Measurements from ENCODE around the gene RNU5D-1.
"Not testable (repeated sequence)": the region's sequence is repeated elsewhere in the genome, so short reads cannot be mapped to it uniquely, and the experiment has no call there.

The RNU5D-1 gene

DNA sequence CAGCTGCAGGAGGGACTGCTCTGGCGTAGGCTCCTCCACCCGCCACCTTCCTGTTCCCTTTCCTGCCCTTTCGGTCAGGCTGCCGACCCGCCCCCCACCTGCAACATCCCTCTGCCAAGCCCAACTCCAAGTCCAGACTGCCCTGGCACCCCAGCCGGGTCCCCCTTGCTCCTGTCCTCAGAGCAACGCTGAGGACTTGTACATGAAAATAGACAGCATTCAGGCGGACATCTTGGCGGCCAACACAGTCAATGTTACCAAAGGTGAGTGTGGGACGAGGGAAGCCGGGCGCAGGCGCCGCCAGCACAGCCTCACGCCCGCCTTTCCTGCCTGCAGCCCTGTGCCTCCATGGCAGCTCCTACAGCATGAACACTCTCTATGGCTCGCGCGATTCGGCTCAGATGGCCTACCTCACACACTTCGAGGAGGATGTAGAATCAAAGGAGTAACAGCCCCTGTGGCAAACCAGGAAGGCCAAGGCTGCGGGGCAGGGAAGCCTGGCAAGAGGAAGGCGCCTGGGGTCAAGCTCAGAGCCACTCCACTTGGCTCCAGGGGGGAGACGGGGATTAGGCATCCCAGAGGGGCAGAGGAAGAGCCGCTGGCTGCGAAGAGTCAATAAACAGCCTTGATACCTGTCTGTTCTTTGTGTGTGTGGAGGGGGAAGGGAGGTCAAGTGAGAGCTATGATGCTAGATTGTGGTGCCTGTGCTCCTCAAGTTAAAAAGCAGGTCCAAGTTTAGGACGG is 5.8 kb downstream of the RNU5D-1 start:
- no peak for DNase-seq (ENCODE audit: low spot score)

DNA sequence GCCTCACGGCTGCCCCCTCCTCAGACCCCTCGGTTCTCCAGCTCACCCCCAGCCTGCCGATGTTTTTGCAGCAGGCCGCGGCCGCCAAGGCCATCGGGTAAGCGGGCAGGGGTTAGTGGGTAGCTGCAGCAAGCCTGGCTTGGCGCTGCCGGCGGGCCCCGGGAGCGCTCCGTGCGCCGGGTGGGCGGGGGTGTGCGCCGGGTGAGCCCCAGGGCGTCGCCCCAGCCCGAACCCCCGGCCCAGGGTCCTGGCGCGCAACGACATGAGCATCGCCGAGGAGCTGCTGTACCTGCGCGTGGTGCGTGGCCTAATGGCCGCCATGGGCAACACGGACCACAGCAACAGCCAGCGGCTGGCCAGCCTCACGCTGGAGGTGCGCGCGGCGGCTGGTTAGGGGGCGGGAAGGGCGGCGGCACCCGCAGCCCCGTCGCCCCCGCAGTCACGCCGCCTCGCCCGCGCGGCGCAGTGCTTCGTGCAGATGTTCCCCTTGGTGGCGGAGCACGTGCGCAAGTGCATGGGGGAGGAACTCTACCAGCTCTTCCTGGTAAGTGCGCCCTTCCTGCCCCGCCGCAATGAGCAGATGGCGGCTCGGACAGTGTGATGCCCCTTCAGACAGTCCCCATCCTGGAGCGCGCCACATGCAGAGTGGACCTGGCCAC is 6.5 kb downstream of the RNU5D-1 start:
- DNase-seq (ENCODE audit: low spot score) = no peak

DNA sequence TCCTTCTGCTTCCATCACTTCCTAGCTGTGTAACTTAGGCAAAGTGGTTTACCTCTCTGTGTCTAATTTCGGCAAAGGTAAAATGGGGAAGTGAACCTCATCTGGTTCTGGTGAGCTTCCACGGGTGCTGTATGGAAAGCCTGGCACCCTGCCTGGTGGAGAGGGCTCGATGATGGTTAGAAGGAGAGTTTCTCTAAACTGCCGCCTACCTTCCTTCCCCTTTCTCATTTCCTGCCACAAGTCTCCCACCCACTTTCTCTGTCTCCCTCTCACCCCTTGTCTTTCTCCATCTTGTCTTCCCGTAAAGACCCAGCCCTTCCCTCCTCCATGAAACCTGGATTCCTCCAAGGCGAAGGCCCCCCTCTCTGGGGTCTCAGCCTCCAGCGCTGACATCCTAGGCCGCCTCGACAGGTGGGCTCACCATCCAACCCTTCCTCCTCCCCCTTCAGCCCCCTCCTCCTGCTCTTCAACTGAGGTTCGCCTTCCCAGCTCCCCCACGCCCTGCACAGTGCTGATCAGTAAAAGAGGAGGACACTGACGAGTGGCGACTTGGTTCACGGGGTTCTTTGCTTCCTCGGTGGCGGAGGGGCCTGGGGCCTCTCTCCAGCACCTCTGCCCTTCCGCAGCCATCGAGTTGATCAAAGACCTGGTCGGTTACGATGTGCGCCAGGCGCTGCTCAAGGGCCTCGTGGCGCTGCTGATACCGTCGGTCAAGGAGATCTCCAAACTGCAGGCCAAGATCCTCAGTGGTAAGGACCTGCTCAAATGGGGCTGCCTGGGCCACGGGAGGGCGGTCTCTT is 7.3 kb downstream of the RNU5D-1 start:
- no peak for DNase-seq (ENCODE audit: low spot score)

DNA sequence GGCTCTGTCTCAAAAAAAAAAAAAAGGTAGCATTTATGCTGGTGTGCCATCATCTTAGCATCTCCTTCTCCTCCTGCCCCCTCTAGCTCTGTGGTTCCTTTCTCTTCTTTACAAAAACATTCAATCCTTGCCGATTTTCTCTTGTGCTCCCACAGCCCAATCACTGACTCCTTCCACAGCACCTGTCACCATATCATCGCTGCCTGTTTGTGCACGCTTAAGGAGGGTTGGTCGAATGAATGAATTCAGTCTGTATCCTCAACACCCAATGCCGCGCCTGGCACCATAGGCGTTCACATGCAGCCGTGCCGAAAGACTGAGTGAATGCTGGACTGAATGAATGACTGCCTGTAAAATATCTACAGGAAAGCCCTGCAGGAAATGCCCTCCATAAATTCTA is 7.9 kb downstream of the RNU5D-1 start:
- no peak for DNase-seq (ENCODE audit: low spot score)

DNA sequence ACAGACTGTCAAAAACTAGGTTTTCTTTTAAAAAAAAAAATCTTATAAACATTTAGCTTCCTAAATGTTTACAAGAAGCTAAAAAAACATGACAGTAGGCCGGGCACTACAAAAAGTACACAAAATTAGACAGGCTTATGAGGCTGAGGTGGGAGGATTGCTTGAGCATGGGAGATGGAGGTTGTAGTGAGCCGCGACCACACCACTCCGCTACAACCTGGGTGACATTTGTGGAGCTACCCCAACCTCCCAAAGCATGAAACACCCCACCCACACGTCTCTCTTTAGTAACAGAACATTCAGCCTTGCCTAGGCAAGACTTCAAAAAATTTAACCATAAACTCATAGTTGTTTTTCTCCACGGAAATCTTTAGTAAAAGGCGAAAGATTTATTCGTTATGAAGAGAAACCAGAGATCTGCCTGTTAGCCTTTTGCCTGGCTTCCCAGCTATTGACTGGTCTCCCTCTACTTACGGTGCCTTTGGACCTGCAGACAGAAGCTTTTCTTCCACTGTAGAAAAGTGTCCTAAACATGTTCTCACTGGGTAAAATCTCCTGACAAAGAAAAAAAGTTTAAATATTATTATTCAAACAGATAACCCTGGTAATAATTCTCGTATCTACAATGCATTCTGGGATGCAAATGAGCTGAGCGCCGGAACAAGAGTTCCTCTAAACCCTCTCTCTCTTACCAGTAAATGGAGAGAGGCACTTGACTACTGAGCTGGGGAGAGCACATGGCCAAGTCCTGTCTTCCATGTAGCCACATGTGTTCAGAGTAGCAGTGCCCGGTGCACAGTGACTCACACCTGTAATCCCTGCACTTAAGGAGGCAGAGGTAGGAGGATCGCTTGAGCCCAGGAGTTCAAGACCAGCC is 9.2 kb downstream of the RNU5D-1 start:
- DNase-seq (ENCODE audit: low spot score) = peak; percentile 53

DNA sequence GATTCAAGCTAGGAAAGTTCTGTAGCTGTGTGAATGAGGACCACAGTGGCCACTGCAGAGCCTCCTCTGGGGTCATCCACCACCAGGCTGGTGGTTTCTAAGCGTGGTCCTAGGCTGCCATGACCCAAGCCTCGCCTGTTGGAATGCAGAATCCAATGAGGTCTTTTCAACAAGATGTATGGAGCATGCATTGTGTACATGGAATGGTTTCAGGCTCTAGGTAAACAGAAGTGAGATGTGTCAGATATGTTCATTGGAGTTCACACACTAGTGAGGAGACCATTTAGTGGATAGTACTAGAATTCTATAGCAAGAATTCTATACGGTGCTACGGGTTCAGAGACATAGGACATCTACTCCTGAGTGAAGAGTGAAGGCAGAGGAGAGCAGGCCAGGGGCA is 10.7 kb downstream of the RNU5D-1 start:
- no peak for DNase-seq (ENCODE audit: low spot score)

DNA sequence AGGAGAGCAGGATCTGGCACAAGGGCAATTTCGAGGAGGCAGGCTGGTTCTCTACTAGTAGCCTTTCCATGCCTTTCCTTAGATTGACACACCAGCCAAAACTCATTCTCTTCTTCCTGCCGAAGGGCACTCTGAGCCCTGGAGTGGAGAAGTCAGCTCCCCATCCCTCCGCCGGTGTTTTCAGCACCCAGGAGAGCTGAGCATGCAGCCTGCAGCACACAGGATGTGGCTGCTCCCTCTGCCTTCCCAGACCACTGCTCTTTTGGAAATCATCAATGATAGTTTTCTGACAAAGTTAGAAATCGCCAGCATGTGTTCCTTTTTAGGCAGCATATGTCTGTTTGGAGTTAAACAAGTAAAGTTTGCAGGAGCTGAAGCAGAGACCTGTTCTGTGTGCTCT is 11.7 kb downstream of the RNU5D-1 start:
- no peak for DNase-seq (ENCODE audit: low spot score)

DNA sequence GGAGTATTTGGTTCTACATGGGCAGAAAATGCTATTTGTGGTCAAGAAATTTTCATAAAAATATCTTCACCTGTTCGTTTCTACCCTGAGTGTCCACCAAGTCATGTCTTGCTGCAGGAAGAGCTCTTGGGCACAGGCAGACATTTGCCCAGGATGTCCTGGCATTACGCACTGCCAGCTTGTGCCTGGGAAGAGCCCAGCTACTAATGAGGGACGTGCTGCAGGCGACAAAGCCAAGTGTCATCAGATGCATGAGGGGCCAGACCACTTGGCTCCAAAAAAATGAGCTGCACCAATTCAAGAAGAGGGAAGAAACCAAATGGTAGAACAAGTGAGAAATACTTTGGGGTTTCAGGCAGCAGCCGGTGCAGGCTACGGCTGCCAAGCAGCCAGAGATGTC is 12.9 kb downstream of the RNU5D-1 start:
- no peak for DNase-seq (ENCODE audit: low spot score)

DNA sequence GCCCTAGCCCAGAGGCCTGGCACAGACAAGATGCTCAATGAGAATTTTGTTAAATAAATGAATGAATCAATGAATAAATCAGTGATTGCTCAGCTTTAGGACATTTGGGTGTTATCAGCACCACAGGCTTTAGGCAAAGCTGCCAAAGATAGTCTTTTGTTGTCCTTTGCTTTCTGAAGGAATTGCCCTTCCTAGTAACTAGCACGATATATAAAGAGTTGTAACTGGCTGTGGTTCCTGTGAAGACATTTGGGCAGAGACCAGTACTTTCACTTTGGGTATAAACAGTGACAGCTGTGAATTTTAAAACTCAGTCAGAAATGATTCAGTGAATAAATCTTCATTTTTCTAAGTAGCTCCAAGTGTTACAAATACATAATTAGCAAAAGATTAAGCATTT is 13.3 kb downstream of the RNU5D-1 start:
- DNase-seq (ENCODE audit: low spot score) = no peak

DNA sequence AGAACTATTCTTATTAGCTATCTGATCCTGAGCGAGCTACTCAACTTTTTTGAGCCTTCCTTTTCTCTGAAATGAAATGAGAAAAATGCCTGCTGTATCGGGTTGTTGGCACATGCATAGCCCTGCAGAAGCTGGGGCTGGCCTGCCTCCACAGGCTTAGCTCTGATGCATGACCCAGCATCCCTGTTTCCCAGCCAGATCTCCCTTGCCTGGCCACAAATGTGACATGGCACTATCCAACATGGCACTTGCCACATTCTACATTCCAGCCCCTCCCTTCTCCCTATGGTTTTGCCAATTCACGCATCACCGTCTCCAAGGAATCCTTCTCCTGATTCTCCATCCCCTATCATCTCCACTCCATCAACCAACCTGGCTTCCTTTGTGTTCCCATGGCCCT is 13.8 kb downstream of the RNU5D-1 start:
- DNase-seq (ENCODE audit: low spot score) = no peak

DNA sequence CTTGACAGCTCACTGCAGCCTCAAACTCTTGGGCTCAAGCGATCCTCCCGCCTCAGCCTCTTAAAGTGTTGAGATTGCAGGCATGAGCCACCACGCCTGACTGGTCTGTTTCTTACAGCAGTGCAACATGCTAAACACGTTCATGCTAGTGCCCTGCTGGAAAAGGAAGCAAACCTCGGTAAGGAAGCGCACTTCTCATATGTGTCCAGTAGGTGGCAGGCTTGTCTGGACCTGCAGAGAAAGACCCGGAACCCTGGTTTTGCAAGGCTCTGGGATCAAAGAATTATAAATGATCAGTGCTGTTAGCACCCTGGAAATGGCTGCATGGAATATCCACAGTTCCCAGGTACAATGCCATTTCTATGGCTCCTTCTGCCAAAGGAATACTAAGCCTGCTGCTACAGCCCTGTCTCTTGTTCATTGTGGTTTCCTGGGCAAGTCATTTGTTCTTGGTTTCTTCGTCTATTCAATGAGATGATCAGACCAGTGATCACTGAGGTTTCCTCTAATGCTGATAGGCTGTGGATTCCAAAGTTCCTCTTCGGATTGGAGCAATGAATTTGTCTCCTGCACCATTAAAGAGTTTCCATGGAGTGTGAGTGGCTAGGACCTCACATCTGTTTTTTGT is 15.9 kb downstream of the RNU5D-1 start:
- peak; percentile 81 for DNase-seq (ENCODE audit: low spot score)

DNA sequence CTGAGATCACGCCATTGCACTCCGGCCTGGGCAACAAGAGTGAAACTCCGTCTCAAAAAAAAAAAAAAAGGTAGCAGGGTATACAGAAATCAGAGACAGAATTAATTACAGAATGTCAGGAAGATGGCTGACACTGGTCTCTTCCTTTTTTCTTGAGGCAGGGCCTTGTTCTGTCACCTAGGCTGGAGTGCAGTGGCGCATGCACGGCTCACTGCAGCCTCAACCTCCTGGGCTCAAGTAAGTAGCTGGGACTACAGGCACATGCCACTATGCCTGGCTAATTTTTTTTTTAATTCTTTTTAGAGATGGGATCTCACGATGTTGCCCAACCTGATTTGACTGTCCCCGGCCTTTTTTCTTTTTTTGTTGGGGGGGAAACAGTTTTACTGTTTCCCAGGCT is 16.4 kb downstream of the RNU5D-1 start:
- DNase-seq (ENCODE audit: low spot score) = no peak

DNA sequence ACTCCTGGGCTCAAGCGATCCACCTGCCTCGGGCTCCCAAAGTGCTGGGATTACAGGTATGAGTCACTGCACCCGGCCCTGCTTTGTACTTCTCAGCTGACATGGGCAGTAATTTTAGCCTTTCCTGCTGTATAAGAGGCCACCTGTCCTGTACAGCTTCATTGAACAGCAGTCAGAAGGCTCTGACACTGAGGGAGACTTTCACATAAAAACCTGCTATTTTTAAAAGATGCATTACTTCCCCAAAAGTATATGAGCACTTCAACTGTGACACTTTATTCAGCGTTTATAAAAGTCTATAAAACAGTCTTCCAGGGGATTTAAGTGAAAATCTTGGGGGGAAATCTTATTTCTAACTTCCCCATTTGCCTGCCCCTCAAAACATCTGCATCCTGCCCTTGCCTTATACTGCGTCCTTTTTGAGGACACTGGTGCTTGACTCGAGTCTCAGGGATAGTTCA is 17.6 kb downstream of the RNU5D-1 start:
- DNase-seq (ENCODE audit: low spot score) = no peak

DNA sequence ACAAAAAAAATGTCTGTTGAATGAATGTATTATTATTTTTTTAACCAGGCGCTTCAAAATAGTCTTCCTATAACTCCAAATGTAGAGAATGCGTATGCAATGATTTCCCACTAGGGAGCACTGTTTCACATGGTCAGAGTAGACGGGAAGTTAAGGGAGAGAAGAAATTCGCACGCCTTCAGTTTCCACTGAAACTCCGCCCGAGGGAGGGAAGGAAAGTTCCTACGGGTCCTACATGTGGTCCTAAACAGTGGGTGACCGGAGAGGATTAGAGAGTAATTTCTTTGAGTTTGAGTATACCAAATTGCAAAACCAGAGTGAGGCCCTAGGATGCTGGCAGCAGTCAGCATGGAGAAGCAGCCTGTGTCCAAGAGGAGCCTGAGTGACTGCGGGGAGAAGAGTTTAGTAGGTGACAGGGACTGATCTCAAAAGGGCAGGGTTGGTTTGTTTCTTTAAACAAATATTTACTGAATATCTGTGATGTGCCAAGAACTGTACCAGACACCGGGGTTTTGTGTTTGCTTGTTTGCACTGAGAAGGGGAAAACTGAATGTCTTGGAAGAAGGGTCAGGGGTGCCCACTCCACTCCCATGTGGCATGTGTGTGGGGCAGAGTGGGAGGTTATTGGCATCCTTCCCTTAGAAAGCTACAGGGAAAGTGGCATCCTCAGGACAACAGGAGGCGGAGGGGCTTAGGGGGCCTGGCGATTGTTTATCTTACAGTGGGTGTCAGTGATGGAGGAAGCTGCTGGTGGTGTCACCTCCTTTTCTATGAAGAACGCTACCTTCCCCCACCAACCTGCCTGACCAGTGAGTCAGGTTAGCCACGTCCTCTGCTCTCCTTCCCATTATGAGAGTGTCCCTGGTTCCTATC is 22.8 kb downstream of the RNU5D-1 start:
- DNase-seq (ENCODE audit: low spot score) = peak; percentile 51

DNA sequence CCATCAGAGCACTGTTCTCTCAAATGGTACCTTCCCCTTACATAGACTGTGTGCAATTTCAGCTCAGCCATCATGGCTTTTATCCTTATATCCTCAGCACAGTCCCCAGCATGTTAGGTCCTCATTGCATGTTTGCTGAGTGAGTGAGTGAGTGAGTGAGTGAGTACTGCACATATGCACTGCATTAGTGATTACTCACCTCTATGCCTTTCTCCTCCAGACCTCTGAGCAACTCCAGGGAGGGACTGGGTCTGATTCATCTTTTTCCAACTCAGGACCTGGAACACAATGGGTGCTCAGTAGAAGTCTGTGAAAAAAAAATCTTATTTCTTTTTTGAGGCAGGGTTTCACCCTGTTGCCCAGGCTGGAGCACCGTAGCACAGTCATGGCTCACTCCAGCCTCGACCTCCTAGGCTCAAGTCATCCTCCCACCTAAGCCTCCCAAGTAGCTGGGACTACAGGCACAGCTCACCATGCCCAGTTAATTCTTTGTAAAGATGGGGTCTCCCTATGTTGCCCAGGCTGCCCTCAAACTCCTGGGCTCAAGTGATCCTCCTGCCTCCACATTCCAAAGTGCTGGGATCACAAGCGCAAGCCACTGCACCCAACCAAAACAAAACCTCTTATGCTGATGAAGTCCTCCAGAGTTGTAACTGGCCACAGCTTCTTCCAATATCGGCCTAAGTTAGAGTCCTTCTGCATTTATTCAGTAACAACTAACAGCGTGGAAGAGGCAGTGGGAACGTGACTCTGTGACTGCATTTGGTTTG is 23.7 kb downstream of the RNU5D-1 start:
- DNase-seq (ENCODE audit: low spot score) = no peak

DNA sequence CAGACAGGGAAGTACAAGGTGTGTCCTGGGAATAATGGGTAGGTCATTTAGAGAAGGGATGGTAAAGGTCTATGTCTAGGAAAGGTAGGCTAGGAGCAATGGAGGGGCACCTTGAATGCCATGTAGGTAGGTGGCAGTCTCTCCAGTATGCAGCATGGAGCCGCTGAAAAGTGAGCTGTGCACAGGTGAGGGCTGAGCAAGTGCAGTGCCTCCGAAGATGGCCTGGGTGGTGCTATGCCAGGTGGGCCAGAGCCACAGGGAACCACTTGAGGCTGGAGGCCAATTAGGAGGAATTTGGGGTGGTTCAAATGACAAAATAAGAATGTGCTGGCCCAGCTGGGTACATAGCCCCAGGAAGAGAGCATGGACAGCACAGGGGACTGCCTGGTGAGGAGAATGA is 25.0 kb downstream of the RNU5D-1 start:
- no peak for DNase-seq (ENCODE audit: low spot score)

DNA sequence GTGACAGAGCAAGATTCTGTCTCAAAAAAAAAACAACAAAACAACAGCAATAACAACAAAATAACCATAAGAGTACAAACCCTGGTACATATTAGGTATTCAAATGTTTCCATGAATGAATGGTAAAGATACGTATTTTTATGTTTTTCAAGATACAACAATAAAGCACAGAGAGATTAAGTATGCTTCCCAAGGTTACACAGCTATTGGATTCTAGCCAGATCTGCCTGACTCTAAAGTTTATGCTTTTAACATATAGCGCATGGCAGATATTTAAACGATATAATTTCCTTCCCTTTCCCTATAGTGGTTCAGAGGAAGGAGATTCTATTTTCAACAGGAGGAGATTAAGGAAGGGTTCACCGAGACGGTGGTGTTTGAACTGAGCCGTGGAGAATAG is 25.5 kb downstream of the RNU5D-1 start:
- no peak for DNase-seq (ENCODE audit: low spot score)

DNA sequence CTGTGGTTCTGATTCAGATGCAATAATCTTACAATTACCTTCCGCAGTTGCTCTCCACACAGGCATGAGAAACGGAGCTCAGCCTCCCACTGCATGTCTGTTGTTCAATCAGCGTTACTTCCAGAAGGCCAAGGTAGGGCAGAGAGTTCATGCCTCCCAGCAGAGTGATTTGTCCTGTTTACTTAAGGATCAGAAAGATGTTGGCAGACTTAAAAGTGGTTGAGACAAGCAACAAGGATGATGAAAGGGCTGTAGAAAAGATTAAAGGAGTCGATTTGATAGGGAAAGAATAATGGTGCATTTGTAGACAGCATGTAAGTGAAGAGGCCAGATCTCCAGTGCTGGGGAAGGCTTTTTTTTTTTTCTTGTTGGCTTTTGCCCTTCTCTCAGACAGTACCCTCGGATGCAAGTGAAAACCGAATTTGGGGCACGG is 29.8 kb downstream of the RNU5D-1 start:
- no peak for DNase-seq (ENCODE audit: low spot score)

DNA sequence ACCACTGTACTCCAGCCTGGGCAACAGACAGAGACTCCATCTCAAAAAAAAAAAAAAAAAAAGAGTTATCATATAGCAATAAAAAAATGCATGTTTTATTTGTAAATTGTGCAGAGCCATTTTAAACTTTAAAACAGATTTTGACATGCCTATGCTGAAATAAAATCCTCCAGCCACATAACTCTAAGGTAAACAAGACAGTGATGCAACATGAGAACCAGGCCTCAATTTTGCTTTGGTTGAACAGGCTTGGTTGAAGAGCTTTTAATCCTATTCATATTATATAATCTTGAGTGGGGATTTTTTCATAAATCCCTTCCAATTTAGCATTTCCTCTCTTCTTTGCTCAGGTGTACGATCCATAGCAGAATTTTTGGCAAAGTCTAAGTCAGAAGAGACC is 30.4 kb downstream of the RNU5D-1 start:
- DNase-seq (ENCODE audit: low spot score) = no peak

DNA sequence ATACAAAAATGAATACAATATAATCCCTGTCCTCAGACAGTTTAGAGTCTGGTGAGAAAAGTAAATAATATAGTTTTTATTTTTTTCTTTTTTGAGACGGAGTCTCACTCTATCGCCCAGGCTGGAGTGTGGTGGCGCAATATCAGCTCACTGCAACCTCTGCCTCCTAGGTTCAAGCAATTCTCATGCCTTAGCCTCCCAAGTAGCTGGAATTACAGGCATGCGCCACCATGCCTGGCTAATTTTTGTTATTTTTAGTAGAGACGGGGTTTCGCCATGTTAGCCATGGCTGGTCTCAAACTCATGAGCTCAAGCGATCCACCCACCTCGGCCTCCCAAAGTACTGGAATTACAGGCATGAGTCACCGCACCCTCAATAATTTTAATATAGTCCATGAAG is 31.6 kb downstream of the RNU5D-1 start:
- not testable (repeated sequence) for DNase-seq (ENCODE audit: low spot score)

Measured in D341Med (cell line).